Neural progenitor cell (in vitro differentiated cells): ENCODE data around the gene CCDC117. TPM values are rescaled to one million over a fixed set of nuclear protein-coding genes. Genes with fewer than 3 reads are reported as not detected.

Experiments
- DNase-seq: peaks from one replicate; pipeline ENCODE4 v3.0.0-alpha.2; 2016; ENCODE audit warnings: low spot score
- H2AFZ ChIP-seq: fragments of 200-600 bp; sonication (generic); replicated peaks from 2 replicates; pipeline ENCODE4 v1.6.1; 2016; ENCODE audit warnings: antibody characterized with exemption
- H3F3A ChIP-seq: fragments of 200-600 bp; sonication (generic); 2 replicates; pipeline ENCODE4 v1.6.1; 2016; ENCODE audit warnings: antibody characterized with exemption, low read depth
- H3K27ac ChIP-seq: fragments of 200-600 bp; sonication (generic); 2 replicates; pipeline ENCODE4 v1.5.1; 2016; ENCODE audit warnings: mild to moderate bottlenecking
- H3K27me3 ChIP-seq: fragments of 200-600 bp; sonication (generic); 2 replicates; pipeline ENCODE4 v1.6.1; 2016; ENCODE audit warnings: mild to moderate bottlenecking, moderate library complexity
- H3K36me3 ChIP-seq: fragments of 200-600 bp; sonication (generic); 2 replicates; pipeline ENCODE4 v1.5.1; 2016
- H3K4me1 ChIP-seq: fragments of 200-600 bp; sonication (generic); 2 replicates; pipeline ENCODE4 v1.6.1; 2016; ENCODE audit warnings: mixed run types
- H3K4me2 ChIP-seq: fragments of 200-600 bp; sonication (generic); 2 replicates; pipeline ENCODE4 v1.6.1; 2016
- H3K4me3 ChIP-seq: fragments of 200-600 bp; sonication (generic); 2 replicates; pipeline ENCODE4 v1.5.1; 2016
- H3K79me2 ChIP-seq: fragments of 200-600 bp; sonication (generic); 2 replicates; pipeline ENCODE4 v1.6.1; 2016; ENCODE audit warnings: low read depth
- H3K9ac ChIP-seq: fragments of 200-600 bp; sonication (generic); 2 replicates; pipeline ENCODE4 v1.6.1; 2016
- H3K9me3 ChIP-seq: fragments of 200-600 bp; sonication (generic); 2 replicates; pipeline ENCODE4 v1.5.1; 2016; ENCODE audit warnings: low read depth
- H4K20me1 ChIP-seq: fragments of 200-600 bp; sonication (generic); 2 replicates; pipeline ENCODE4 v1.6.1; 2016; ENCODE audit warnings: low read depth
- H3K27ac Mint-ChIP-seq: 3 replicates; pipeline ENCODE4 v1.8.0; 2021; ENCODE audit warnings: mixed read lengths
- H3K27me3 Mint-ChIP-seq: 2 replicates; pipeline ENCODE4 v1.8.0; 2022; ENCODE audit warnings: low read depth, mild to moderate bottlenecking, inconsistent platforms, moderate library complexity, mixed read lengths; ENCODE audit not compliant: insufficient read depth
- H3K36me3 Mint-ChIP-seq: 3 replicates; pipeline ENCODE4 v1.8.0; 2021; ENCODE audit warnings: mixed read lengths
- H3K4me1 Mint-ChIP-seq: 3 replicates; pipeline ENCODE4 v1.8.0; 2021; ENCODE audit warnings: mixed read lengths
- H3K4me3 Mint-ChIP-seq: 3 replicates; pipeline ENCODE4 v1.8.0; 2021; ENCODE audit warnings: mild to moderate bottlenecking, moderate library complexity, mixed read lengths
- H3K9me3 Mint-ChIP-seq: 3 replicates; pipeline ENCODE4 v1.8.0; 2020; ENCODE audit warnings: mixed read lengths
- EZH2 ChIP-seq: fragments of 200-600 bp; sonication (generic); IDR thresholded peaks from 2 replicates; pipeline ENCODE4 v1.6.1; 2017; ENCODE audit warnings: antibody characterized with exemption, mild to moderate bottlenecking, moderate library complexity
- EZH2phosphoT487 ChIP-seq: fragments of 200-600 bp; sonication (generic); IDR thresholded peaks from 2 replicates; pipeline ENCODE4 v1.6.1; 2017; ENCODE audit warnings: antibody characterized with exemption
- total RNA-seq: library from RNA; depleted of rRNA; stranded (reverse); fragments of >200 nt; gene quantifications from 2 replicates; pipeline ENCODE4 v1.2.3, GENCODE V29; 2015; ENCODE audit warnings: low replicate concordance
- TF ChIP-seq, protein P1 (sequence below): fragments of 200-600 bp; sonication (generic); IDR thresholded peaks from 2 replicates; pipeline ENCODE4 v1.5.1; 2017; ENCODE audit warnings: antibody characterized with exemption, mild to moderate bottlenecking

Gene CCDC117
- total RNA-seq, 1 donor from 2014 or later, result 80.2 TPM

DNA sequence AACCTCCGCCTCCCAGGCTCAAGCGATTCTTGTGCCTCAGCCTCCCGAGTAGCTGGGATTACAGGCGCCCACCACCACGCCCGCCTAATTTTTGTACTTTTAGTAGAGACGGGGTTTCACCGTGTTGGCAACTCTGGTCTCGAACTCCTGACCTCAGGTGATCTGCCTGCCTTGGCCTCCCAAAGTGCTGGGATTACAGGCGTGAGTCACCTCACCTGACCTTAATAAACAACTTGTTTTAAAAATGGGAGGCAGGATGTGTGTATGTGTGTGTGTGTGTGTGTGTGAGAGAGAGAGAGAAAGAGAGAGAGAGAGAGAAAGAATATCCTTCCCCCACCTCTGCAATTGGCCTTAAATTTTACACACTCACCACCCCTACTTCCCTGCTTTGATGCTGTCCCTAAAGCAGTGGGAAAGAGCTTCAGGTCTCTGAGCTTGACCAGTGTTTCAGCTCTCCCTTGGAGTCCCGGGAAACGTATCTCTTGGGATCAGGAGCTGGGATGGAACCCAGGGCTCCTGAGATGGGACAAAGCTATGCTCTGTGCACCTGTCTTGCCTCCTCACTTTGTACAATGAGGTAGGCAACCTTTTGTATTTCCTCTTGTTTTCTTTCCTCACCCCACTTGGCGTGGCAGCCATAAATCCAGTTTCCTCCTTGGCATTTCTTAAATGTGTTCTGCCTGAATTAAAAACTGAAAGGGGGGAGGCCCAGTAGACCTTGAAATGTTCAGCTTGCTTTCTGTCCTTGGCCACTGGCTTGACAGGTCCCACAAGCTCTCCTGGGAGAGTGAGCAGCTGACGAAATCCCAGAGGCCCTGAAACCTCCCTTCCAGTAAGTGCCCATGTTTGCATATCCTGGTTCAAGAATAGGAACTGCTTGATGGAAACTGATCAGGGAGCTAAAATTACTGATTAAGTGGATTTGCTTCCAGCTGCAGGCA lies 45.7 kb downstream of the CCDC117 start:
- Histone ChIP-seq H3K36me3 (no peaks in the 10 kb centered on the region), H3K9me3 (no peaks in the 10 kb centered on the region), H3K4me2 (no peak overlapping the region), H3K27me3 (no peaks in the 10 kb centered on the region), H3K9ac (no peak overlapping the region), H3K4me3 (no peak overlapping the region), H3K79me2 (no peaks in the 10 kb centered on the region), H3F3A (peaks cover 18% of the 10 kb centered on the region), H4K20me1 (no peaks in the 10 kb centered on the region), H3K27ac (peak overlapping the region; percentile 18), H3K4me1 (peaks cover 11% of the 10 kb centered on the region), H2AFZ (no peak overlapping the region)
- H3K9me3 Mint-ChIP-seq, result no peaks in the 10 kb centered on the region
- peak overlapping the region; percentile 94 for H3K27ac Mint-ChIP-seq
- H3K27me3 Mint-ChIP-seq, result peaks cover 15% of the 10 kb centered on the region
- TF ChIP-seq EZH2 (no peak), EZH2phosphoT487 (no peak)
- TF ChIP-seq, protein P1, sequence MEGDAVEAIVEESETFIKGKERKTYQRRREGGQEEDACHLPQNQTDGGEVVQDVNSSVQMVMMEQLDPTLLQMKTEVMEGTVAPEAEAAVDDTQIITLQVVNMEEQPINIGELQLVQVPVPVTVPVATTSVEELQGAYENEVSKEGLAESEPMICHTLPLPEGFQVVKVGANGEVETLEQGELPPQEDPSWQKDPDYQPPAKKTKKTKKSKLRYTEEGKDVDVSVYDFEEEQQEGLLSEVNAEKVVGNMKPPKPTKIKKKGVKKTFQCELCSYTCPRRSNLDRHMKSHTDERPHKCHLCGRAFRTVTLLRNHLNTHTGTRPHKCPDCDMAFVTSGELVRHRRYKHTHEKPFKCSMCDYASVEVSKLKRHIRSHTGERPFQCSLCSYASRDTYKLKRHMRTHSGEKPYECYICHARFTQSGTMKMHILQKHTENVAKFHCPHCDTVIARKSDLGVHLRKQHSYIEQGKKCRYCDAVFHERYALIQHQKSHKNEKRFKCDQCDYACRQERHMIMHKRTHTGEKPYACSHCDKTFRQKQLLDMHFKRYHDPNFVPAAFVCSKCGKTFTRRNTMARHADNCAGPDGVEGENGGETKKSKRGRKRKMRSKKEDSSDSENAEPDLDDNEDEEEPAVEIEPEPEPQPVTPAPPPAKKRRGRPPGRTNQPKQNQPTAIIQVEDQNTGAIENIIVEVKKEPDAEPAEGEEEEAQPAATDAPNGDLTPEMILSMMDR, result no peak
- DNase-seq, result no peak
- no peaks in the 10 kb centered on the region for H3K36me3 Mint-ChIP-seq
- H3K4me1 Mint-ChIP-seq, result peaks cover 49% of the 10 kb centered on the region
- no peak overlapping the region for H3K4me3 Mint-ChIP-seq

DNA sequence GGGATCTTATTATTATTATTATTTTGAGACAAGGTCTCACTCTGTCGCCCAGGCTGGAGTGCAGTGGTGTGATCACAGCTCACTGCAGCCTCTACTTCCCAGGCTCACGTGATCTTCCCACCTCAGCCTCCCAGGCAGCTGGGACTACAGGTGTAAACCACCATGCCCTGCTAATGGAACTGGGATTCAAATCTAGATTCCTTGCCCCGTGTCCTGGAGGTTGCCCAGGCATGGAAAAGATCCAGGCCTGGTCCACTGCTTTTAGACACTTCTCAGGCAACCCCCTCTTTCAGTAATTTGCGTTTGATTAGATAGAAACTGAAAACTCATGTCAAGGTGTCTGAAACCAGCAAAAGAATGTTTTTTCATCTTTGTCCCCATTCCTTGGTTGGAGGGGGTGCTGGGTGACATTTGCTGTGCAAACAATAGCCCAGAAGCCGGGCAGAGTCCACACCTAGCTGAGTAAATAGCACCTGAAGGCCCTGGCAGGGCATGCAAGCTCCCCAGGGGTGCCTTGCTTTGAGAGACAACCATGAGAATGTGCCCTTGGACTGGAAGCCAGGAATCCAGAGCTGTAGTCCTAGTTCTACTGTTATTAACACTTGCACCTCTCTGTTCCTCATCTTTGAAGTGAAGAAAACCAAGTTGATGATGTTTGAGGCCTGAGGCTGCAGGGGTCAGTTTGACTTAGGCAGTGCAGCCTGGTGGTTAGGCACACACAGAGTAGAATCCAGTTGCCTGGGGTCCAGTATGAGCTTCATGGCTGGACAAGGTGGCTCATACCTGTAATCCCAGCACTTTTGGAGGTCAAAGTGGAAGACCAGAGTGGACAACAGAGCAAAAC lies 47.0 kb downstream of the CCDC117 start:
- no peaks in the 10 kb centered on the region for H4K20me1 ChIP-seq
- H3K4me1 ChIP-seq, result peaks cover 22% of the 10 kb centered on the region
- Mint-ChIP-seq H3K27me3 (peaks cover 17% of the 10 kb centered on the region), H3K36me3 (no peaks in the 10 kb centered on the region), H3K4me1 (peaks cover 48% of the 10 kb centered on the region), H3K4me3 (no peak overlapping the region), H3K27ac (peak overlapping the region; percentile 50), H3K9me3 (no peaks in the 10 kb centered on the region)
- no peaks in the 10 kb centered on the region for H3K27me3 ChIP-seq
- H3K79me2 ChIP-seq, result no peaks in the 10 kb centered on the region
- TF ChIP-seq EZH2phosphoT487 (no peak), EZH2 (no peak)
- TF ChIP-seq, protein P1, result no peak
- H3K9ac ChIP-seq, result no peak overlapping the region
- H3F3A ChIP-seq, result peaks cover 18% of the 10 kb centered on the region
- no peak for DNase-seq
- no peak overlapping the region for H3K4me3 ChIP-seq
- no peaks in the 10 kb centered on the region for H3K36me3 ChIP-seq
- H3K4me2 ChIP-seq, result no peak overlapping the region
- H3K27ac ChIP-seq, result peak overlapping the region; percentile 17
- no peak overlapping the region for H2AFZ ChIP-seq
- no peaks in the 10 kb centered on the region for H3K9me3 ChIP-seq

DNA sequence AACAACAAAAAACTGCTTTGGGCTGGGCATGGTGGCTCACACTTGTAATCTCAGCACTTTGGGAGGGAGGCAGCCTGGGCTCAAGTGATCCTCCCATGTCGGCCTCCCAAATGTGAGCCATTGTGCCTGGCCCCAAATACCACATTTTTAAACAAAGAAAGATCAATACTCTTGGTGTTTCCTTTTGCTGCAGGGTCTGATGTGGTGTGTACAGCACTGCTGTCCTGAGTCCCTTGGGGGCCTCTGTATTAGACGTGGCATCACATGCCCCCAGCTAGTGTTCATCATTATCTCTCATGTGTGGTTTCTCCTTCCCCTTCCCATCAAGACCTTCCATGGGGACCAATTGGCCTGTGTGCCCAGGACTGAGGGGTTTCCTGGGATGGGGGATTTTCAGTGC lies 48.4 kb downstream of the CCDC117 start:
- peaks cover 15% of the 10 kb centered on the region for H3K27me3 Mint-ChIP-seq
- H3K27ac Mint-ChIP-seq, result no peak overlapping the region
- H3K4me2 ChIP-seq, result no peak overlapping the region
- H3K4me1 Mint-ChIP-seq, result peaks cover 52% of the 10 kb centered on the region
- peaks cover 2% of the 10 kb centered on the region for H3K36me3 Mint-ChIP-seq
- no peaks in the 10 kb centered on the region for H3K9me3 ChIP-seq
- H3K4me3 ChIP-seq, result no peak overlapping the region
- H3K36me3 ChIP-seq, result no peaks in the 10 kb centered on the region
- no peaks in the 10 kb centered on the region for H4K20me1 ChIP-seq
- H3K9ac ChIP-seq, result no peak overlapping the region
- no peak for DNase-seq
- peaks cover 22% of the 10 kb centered on the region for H3K4me1 ChIP-seq
- H3K9me3 Mint-ChIP-seq, result no peaks in the 10 kb centered on the region
- H3K27me3 ChIP-seq, result no peaks in the 10 kb centered on the region
- no peak overlapping the region for H3K4me3 Mint-ChIP-seq
- no peak overlapping the region for H3K27ac ChIP-seq
- peaks cover 18% of the 10 kb centered on the region for H3F3A ChIP-seq
- H3K79me2 ChIP-seq, result no peaks in the 10 kb centered on the region
- TF ChIP-seq EZH2 (no peak), EZH2phosphoT487 (no peak)
- TF ChIP-seq, protein P1, result no peak
- H2AFZ ChIP-seq, result no peak overlapping the region
